GOT3 (cell line): ENCODE data around the gene MUC20.
"Not testable (repeated sequence)": the region's sequence is repeated elsewhere in the genome, so short reads cannot be mapped to it uniquely, and the experiment has no call there.

ENCODE experiments used
- DNase-seq: peaks from one replicate; lab custom pipeline; 2025; ENCODE audit warnings: mixed read lengths; lab: John Stamatoyannopoulos, UW

Gene MUC20, protein sequence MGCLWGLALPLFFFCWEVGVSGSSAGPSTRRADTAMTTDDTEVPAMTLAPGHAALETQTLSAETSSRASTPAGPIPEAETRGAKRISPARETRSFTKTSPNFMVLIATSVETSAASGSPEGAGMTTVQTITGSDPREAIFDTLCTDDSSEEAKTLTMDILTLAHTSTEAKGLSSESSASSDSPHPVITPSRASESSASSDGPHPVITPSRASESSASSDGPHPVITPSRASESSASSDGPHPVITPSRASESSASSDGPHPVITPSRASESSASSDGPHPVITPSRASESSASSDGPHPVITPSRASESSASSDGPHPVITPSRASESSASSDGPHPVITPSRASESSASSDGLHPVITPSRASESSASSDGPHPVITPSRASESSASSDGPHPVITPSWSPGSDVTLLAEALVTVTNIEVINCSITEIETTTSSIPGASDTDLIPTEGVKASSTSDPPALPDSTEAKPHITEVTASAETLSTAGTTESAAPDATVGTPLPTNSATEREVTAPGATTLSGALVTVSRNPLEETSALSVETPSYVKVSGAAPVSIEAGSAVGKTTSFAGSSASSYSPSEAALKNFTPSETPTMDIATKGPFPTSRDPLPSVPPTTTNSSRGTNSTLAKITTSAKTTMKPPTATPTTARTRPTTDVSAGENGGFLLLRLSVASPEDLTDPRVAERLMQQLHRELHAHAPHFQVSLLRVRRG

DNA sequence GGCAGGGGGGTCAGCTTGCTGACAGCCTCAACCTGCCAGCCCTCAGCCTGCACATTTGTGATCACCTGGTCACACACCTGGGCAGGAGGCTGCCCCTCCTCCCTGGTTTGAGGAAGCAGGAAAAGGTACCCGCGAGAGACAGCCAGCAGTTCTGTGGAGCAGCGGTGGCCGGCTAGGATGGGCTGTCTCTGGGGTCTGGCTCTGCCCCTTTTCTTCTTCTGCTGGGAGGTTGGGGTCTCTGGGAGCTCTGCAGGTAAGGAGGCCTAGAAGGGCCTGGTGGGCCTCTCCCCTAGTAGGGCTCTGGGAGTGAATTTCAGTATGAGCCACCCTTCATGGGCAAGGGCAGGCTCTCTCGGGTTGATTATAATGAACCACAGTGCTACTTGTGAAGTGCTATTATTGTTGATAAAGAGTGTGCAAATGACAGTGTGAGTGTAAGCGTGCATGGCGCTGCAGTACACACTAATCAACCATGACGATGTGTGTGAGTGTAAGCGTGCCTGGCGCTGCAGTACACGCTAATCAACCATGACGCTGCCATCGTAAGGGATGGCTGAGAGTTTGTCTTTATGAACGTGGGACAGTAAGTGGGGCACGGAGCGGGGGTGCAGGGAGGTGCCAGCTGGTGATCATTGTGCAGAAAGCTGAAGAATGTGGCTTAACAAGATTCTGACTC, at the start of gene MUC20:
MUC20 (plus strand) TSS at position 148 of the 676 bp plus-strand sequence; CDS start at position 178, 30 bp downstream.
- not testable (repeated sequence) for DNase-seq

DNA sequence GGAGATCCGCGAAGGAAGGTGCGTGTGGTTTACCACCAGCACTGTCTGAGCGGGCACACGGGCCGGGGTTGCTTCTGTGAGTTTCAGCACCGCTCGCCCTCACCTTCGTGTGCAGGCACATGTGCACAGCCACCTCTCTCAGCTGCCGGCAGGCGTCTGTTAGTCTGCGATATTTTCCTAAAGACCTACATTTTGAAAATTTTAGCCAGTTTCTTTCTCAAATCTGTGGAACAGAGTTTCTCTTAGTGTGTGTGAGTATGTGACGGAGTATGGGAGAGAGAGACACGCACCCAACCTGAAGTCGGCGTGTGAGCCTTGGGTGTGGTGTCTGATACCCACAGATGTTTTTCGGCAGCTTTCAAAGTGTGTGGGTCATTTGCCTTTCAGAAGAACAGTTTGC, 49.5 kb upstream of the MUC20 start:
- DNase-seq, result not testable (repeated sequence)

DNA sequence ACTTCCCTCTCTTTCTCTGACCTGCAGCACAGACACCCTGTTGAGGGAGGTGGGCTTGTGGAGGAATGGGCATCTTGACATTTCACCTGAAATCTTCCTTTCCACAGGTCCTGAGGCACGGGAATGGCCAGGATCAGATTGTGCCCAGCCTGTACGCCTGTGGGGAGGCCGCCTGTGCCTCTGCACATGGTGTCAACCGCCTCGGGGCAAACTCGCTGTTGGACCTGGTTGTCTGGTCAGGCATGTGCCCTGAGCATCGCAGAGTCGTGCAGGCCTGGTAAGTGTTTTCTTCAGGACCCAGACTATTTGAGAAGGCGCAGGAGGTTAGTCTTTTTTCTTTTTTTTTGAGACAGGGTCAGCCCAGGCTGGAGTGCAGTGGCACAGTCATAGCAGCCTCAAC, 47.1 kb upstream of the MUC20 start:
- DNase-seq, result not testable (repeated sequence)

DNA sequence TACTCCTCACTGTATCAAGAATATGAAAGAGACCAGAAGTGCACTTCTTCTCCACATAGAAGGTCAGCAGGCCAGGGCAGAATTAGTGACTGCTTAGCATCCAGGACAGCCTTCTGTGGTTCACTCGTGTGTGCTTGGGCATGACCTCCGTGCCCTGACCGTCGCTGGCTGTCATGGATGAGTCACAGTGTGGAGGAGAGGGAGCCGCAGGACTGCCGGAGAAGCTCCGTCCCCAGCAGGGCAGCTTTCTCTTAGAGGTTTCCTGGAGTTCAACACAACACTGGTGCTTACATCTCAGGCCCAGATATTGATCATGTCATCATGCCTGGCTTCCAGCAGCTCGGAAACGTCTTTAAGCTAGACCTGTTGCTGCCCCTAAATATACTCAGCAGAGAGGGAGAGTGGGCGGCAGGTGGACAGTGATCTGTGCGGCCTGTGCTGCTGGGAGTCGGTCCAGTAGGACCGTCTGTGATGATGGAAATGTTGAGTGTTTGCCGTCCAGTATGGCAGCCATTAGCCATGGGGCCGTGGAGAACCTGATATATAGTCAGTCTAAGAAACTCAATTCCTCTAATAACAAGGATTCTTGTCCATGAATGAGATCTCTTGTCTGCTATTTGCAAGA, 42.3 kb upstream of the MUC20 start:
- DNase-seq, result not testable (repeated sequence)

DNA sequence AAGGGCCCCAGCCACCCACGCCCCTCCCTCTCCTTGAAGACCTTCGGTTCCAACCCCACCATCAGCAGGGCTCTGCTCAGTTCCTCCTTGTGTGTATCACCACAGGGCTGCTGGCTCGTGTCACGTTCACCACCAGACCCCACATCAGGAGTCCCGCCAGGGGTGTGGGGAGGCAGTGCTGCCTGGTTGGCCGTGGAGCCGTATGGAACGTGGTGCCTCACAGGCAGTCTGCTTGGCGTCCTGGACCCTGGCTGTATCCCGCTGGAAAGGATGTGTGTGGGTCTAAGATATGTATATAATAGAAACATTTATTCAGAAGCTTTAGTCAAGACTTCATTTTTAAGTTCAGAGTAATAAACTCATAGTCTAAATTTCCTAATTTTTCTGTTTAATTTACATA, 40.1 kb upstream of the MUC20 start:
- not testable (repeated sequence) for DNase-seq

DNA sequence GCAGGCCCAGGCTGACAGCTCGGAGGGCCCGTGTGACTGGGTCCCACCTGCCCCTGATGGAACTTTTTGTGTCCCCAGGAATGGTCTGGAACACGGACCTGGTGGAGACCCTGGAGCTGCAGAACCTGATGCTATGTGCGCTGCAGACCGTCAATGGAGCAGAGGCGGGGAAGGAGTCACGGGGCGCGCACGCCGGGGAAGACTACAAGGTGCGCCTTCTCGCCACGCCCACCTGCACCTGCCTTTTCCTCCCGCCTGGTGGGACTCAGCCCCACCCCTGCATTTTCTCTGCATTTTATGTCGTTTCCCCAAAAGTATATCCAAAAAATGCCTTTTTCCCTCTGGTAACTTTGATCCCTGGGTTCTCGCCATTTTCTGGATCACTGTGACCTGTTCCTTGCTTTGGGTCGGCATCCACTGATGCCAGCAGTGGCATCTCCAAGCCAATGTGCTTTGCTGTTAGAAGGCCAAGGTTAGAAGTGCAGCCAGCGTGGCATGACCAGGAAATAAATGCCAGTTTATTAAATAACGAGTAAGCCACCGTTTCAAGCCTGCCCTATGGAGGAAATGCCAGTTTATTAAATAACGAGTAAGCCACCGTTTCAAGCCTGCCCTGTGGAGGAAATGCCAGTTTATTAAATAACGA, 39.2 kb upstream of the MUC20 start:
- not testable (repeated sequence) for DNase-seq

DNA sequence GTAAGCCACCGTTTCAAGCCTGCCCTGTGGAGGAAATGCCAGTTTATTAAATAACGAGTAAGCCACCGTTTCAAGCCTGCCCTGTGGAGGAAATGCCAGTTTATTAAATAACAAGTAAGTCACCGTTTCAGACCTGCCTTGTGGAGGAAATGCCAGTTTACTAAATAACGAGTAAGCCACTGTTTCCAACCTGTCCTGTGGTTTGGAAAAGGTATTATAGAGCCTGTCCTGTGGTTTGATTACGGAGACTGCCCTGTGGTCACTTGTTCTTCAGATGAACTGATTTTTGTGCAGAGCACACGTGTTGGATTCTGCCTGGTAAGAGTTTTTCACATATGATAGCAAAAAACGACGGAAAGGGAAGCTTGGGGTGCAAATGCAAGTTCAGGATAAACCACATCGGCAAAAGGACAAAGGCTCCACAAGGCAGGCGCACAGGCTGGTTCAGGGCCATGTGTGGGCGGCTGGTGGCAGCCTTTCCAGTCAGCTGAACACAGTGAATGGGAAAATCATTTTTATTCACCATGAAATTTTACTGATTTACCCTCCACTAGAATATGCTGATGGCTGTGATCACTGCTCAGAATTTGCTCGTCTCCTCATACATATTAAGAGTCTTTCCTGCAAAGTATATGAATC, 38.6 kb upstream of the MUC20 start:
- DNase-seq, result not testable (repeated sequence)

DNA sequence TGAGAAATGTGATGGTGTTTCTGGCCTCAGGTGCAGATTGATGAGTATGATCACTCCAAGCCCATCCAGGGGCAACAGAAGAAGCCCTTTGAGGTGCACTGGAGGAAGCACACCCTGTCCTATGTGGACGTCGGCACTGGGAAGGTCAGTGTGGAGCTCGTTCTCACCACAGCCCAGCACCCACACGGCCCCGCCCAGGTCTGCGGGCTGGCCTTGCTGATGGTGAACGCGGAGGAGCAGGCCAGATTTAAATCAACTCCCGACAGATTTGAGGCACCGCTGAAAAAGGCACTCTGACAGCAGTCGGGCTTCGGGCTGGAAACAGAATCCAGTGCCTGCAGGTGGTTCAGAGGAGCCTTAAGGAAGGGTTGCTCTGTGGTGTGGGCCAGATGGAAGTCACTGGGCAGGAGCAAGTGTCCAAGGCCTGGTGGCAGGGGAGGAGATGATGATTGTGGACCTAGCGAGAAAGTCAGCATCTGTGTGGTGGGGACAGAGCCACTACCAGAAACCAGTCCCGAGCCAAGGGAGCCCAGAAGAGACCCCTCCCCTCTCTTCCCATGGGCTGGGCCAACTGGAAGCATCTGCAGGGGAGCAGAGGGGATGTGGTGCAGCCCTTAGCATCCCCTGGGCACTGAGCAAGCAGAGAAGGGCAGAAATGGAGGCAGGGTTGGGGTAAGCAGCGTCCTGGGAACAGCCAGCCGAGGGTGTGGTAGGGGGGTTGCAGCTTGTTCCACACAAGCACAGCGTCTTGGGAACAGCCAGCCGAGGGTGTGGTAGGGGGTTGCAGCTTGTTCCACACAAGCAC, 36.9 kb upstream of the MUC20 start:
- DNase-seq, result not testable (repeated sequence)

DNA sequence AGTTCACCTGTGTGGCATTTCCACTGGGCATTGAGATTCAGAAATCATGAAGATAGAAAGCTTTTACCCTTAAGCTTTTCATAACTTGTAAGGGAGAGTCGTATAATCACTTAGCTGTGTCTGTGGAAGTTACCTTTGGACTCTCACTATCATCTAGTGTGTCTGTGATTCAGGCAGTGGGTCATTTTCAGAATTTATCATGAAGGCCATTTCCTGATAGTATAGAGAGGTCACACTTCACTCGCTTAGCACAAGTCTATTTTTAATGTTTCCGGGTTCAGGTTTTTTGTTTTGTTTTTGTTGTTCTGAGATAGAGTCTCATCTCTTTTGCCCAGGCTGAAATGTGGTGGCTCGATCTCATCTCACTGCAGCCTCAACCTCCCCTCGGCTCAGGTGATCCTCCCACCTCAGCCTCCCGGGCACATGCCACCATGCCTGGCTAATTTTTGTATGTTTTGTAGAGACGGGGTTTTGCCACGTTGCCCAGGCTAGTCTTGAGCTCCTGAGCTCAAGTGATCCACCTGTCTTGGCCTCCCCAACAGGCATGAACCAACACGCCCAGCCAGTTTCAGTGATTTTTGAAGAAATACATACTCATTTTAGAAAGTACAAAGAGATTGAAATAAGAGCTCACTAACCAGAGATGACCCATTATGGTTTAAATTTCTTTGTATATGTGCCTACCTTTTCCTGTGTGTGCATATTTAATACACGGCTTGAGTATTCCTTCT, 36.1 kb upstream of the MUC20 start:
- DNase-seq, result not testable (repeated sequence)

DNA sequence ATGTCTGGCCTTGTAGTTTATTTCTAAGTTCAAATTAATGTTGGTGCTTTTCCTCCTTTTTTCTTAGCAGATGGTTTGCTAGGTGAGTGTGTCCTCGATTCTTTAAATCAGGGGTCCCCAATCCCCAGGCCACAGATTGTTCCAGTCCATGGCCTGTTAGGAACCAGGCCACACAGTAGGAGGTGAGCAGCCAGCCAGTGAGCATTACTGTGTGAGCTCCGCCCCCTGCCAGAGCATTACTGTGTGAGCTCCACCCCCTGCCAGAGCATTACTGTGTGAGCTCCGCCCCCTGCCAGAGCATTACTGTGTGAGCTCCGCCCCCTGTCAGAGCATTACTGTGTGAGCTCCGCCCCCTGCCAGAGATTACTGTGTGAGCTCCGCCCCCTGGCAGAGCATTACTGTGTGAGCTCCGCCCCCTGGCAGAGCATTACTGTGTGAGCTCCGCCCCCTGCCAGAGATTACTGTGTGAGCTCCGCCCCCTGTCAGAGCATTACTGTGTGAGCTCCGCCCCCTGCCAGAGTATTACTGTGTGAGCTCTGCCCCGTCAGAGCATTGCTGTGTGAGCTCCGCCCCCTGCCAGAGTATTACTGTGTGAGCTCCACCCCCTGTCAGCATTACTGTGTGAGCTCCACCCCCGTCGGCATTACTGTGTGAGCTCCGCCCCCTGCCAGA, 34.1 kb upstream of the MUC20 start:
- not testable (repeated sequence) for DNase-seq

DNA sequence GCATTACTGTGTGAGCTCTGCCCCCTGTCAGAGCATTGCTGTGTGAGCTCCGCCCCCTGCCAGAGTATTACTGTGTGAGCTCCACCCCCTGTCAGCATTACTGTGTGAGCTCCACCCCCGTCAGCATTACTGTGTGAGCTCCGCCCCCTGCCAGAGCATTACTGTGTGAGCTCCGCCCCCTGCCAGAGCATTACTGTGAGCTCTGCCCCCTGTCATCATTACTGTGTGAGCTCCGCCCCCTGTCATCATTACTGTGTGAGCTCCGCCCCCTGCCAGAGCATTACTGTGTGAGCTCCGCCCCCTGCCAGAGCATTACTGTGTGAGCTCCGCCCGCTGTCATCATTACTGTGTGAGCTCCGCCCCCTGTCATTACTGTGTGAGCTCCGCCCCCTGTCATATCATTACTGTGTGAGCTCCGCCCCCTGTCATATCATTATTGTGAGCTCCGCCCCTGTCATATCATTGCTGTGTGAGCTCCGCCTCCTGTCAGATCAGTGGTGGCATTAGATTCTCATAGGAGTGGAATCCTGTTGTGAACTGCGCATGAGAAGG, 33.5 kb upstream of the MUC20 start:
- not testable (repeated sequence) for DNase-seq

DNA sequence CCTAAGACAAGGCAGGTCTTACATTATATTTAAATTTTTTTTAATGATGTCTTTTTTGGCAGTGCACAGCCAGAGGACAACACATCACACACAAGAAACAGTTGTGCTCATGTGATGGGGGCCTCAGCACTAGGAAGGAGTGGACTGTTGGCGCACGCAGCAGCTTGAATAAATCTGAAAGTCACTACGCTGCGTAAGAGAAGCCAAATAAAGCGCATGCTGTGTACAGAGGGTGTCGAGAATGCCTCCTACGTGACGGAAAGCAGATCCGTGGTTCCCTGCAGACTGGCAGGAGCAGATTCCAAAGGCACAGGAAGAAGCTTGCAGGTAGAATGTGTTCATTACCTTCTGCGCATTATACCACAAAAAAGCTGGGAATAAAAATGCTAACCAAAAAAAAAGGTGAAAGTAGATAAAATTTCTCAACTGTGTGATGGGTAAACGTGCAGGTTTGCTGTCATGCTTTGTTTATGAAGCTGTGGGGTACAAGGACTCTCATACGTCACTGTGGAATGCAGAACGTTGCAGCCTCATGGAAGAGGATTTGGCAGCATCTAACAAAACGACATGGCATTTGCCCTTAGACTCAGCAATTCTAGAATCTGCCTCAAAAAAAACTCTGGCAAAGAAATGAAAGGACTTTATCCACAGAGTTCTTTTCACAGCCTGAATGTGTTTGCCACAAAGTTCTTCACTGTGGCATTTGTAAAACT, 32.2 kb upstream of the MUC20 start:
- DNase-seq, result not testable (repeated sequence)

DNA sequence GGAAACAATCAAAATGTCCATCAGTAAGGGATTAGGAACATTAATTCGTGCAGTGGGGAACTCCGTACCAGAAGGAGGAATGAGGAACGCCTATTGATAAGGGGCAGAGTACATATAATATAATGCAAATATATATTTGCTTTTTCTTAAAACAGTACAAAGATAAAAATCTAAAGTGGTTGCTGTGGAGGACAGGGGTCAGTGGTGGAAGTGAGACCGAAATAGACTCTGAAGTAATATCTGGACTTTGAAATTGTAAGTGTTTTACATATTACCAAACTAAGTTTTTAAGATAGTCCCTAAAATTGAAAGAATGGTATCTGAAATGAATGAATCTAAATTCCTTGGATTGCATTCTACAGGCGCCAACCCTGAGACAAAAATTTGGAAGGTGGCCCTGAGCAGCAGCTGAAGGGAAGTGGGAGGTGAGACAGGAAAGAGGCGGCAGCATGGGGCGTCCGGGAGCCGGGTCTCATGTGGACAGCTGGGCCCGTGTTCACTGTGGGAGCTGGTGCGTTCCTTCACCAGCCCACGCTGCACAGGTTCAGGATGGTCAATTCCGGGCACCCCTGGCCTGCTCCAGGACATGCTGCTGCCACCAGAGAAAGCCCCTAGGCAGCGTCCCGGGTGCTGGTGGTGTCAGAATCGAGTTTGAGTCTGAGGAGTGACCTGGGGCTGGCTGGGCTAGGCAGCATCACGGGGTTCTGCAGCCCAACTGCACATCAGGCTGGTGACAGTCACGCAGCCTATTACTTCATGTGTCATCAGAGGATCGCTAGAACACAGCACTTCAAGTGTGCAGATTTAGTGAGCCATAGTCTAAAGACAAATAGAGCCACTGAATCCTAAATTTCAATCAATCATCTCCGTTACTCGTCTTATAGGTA, 31.4 kb upstream of the MUC20 start:
- not testable (repeated sequence) for DNase-seq

DNA sequence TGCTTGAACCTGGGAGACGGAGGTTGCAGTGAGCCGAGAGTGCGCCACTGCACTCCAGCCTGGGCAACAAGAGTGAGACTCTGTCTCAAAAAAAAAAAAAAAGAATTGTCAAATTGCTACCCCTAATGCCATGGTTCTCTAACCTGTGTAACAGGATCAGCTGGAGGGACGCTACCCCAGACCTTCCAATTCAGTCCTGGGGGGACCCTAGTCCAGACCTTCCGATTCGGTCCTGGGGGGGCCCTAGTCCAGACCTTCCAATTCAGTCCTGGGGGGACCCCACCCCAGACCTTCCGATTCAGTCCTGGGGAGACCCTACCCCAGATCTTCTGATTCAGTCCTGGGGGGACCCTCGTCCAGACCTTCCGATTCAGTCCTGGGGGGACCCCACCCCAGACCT, 29.8 kb upstream of the MUC20 start:
- DNase-seq, result no peak

DNA sequence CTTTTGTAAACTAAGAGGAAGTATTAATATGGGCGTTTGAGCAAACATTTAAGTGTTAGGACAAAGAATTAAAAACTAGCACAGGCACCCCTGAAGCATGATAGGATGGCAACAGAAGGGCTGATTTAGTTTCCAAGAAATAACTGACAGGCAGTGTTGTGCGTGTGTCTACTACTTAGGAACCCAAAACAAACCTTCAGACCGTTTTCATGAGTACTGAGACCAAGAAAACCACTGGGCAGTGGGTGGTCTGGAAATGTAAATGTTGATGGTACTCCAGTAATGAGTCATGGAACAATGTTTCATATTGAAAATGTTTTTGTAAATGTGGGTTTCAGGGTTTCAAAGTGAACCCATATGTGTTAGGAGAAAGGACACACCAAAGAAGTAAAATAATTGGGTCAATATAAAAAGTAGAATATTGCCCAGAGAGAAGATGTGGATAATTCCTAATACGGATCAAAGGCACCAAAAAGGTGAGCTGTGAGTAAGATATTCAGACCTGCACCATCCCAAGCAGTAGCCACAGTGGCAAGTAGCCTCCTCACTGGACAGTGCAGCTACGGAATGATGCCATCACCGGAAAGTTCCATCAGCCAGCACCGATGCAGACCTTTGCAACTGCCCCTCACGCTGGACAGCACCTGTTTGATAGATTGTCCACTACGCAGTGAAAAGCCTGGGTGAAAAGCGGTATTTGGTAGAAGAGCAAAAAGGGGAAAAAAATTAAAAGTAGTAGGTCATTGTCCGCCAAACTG, 29.0 kb upstream of the MUC20 start:
- not testable (repeated sequence) for DNase-seq

DNA sequence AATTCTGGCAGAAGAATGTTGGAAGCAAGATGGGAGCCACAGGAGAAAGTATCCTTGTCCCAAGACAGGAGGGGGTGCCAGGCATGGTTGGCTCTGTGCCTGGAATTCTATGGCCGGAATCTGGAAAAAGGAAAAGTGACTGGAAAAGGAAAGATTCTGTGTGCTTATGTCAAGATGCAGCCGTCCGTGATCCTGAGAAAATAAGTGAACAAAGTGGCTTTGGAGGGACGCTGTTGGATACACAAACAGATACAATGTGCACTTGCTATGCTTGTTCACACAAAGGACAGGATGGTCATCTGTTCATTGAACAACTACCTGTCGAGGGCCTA, 28.5 kb upstream of the MUC20 start:
- DNase-seq, result no peak
